Left ventricle myocardium superior (tissue), 1 donor: ENCODE data around the gene MRLN. TPM values are rescaled to one million over a fixed set of nuclear protein-coding genes. Genes with fewer than 3 reads are reported as not detected.

Source experiments
- ATAC-seq: fragments of 200-7000 bp; cut with Tn5 transposase; one replicate; pipeline ENCODE4 v1.9.1; 2020; ENCODE audit warnings: mild to moderate bottlenecking, moderate library complexity
- DNase-seq: peaks from one replicate; pipeline ENCODE4 v3.0.0-alpha.2; 2020
- intact Hi-C: fragments of 100-400 bp; cut with micrococcal nuclease; formaldehyde crosslinking; loops from one replicate; pipeline ENCODE4 v1.11.0; 2022
- total RNA-seq: library from RNA; stranded (reverse); fragmentation: NEBNext Ultra II Directional; extraction: Animal tissue kit (Norgen Biotek cat#: 25700); gene quantifications from one replicate; pipeline ENCODE4 v1.2.1, GENCODE V29; 2021
- donor health status: DM: no; HTN: yes; CAD: no; lungs with severe emphysema.

The MRLN gene
- total RNA-seq, 1 donor from 2014 or later, result not detected

DNA sequence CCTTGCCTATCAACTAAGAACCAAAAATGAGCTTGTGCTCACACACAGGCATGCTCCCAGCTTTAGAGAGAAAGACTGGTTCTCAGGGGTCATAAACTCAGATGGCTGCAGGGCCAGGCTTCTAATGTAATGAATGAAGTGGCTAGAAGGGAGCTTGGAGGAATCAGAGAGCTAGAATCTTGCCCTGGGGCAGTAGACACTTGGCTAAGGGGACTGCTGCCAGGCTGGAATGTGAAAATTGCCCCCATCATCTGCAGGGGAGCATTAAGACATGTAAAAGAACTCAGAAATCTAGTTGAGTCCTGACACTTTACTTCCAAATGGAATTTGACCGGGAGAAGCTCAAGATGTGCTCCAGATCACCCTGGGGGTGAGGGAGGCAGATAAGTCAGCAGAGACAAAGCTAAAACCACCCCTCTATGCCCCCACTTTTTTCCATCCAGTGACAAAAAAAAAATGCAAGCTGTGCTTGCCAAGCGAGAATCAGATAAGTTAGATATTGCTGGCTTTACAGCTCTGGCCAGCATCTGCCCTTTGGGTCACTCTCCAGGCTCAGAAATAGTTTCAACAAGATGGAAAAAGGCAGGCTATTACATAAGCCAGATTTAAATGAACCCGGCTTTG lies 41.3 kb downstream of the MRLN start:
- DNase-seq, result no peak
- no peak for ATAC-seq
- intact Hi-C loops, result no loop called here

DNA sequence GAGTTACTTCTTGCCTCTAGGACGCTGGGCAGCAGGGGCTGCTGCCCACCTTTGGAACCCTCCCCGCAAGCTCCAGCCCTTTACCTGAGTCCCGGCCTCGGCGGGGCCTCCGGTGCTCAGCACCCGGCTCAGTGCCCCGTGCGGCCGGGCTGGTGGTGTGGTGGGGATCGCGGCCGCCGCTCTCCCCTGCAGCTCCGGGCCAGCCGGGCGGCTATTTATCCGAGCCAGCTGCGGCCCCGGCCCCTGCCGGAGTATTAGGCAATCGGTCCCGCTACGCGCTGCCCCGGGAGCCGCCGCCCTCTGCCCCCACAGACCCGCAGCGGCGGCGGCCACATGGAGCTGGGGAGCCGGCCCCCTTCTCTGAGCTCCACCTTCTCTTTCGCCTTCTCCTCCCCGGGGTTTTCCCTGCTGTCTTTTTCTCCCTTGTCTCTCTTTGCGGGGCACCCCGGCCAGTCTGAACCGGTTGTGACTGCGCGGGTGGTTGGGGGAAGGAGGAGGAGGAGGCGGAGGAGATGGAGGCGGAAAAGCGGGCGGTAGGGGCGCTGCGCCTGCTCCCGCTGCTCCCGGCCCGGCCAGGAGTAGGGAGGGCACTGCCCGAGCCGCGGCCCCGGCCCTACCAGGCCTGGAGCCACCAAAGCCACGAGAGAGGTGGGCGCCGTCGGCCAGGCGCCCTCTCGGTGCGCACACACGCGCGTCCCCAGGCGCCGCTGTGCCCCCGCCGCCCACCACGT lies 43.7 kb downstream of the MRLN start, which contains the start of gene SLC16A9:
Gene SLC16A9, minus strand, starts transcription at position 456 of the 731 bp plus-strand sequence. CDS start 25,559 bp downstream, outside the sequence.
- intact Hi-C loops, result no loop called here
- DNase-seq (peak; percentile 72), ATAC-seq (peak; percentile 97)

DNA sequence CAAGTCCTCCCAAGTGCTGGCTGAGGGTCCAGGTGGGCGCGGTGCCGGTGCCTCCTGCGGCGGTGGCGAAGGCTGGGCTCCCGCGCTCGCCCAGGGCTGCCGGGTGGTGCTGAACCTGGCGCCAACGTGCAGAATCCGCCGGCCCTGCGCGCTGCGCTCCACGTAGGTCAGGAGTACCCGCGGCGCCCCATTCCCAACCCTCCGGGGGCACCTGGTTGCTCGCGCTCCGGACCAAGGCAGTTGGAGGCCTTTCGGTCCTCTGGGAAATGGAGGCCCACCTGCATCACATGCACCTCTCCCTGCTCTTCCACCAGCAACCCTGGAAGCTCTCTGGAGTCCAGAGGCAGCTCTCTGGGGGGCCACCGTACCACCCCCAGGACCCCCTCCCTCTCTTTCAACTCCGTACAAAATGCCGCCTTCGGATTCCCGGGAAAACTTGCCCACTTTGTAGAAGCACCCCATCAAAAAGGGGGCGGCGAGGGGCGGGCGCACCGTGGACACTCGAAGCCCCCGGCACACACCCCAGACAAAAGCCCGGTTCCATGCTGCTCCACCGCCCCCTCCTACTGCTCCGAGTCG lies 44.4 kb downstream of the MRLN start:
- intact Hi-C loops, result no loop called here
- ATAC-seq (peak; percentile 71), DNase-seq (peak; percentile 54)

DNA sequence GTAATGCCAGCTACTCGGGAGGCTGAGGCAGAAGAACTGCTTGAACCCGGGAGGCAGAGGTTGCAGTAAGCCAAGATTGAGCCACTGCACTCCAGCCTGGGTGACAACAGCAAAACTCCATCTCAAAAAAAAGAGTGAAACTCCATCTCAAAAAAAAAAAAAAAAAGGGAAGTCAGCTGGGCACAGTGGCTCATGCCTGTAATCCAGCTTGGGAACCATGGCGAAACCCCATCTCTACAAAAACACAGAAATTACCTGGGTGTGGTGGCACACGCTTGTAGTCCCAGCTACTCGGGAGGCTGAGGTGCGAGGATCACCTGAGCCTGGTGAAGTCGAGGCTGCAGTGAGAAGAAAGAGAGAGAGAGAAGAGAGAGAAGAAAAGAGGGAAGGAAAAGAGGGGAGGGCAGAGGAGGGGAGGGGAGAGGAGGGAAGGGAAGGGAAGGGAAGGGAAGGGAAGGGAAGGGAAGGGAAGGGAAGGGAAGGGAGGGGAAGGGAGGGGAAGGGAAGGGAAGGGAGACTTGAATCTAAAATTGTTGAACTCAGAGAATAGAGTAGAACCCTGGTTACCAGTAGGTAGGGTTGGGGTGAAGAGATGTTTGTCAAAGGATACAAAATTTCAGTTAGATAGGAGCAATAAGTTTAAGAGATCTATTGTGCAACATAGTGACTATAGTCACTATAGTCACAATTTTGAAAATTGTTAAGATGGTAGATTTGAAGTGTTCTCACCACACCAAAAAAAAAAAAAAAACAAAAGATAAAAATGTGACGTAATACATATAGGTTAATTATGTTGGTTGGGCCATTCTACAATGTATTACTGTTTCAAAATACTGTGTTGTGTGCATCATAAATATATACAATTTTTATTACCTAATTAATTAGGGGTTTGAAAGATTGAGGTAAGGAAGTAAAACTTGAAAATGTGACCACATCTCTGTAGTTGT lies 46.1 kb downstream of the MRLN start:
- intact Hi-C loops, result no loop called here
- DNase-seq, result no peak
- no peak for ATAC-seq

DNA sequence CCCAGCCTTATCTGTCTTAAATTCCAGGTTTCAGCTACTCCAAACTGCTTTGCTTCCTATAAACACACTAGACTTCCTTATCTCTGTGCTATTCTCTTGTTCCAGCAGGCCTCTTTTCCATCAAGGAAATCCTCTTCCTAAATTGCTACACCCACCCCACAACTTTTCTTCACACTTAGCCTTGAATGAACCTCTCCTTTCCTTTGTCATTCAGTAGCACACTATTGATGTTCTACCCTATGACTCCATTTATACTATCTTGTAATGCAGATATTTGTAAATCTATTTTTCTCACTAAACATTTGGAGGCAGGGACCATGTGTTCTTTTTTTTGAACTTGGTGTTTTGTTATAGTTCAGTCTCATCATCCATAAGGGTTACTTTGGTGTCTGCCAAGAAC lies 47.3 kb downstream of the MRLN start:
- ATAC-seq (no peak), DNase-seq (no peak)
- intact Hi-C loops, result no loop called here

DNA sequence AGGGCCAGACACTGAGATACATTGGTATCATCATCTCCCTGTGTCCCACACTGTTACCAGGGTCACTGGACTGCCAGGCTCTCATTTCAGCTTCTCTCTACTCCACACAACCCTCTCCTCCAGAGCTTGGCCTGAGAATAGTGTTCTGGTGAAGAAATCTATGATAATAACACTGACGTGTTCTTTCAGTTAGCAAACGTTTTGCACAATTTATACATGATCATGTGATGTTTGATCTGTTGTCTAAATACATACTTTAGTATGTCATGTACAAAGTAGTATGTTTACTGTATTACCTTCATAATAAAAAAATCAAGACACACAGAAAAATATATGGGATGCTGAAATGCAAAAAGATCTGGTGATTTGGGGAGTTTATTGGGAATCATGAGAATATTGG lies 48.6 kb downstream of the MRLN start:
- DNase-seq (no peak), ATAC-seq (no peak)
- intact Hi-C loops, result no loop called here

DNA sequence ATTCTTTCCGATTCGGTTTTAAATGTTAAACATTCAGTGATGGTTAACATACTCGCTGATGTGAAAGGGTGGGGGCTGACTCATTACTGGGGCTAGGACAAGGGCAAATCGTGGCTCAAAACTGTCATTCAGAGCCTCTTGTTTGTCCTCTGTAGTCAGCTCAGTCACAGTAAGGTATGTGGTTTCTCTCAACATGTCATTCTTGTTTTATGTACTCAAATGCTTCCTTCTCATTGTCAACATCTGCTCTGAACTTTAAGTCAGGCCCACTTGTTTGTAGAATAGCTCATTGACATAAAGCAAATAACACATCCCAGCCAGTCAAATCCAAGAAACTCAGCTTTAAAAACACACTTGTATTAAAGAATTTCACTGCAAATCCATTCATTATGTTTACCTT lies 50.9 kb downstream of the MRLN start:
- ATAC-seq, result no peak
- intact Hi-C loops, result no loop called here
- DNase-seq, result no peak

DNA sequence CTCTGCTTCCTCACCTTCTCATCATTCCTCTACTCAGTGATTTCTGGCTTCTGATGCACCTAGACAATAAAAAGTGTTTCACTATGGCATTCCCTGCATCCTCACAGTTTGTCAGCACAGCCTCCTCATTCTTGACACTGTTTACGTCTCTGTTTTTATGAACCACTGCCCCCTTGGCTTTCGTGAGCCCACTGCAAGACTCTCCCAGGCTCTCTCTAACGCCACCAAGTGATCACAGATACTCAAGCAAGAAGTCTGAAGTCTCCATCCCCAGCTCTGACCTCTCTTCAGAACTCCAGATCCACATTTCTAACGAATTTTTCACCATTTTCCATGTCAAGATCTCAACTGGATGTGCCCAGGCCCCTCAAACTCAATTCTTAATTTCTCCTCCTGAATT lies 52.5 kb downstream of the MRLN start:
- intact Hi-C loops, result no loop called here
- DNase-seq (no peak), ATAC-seq (no peak)

DNA sequence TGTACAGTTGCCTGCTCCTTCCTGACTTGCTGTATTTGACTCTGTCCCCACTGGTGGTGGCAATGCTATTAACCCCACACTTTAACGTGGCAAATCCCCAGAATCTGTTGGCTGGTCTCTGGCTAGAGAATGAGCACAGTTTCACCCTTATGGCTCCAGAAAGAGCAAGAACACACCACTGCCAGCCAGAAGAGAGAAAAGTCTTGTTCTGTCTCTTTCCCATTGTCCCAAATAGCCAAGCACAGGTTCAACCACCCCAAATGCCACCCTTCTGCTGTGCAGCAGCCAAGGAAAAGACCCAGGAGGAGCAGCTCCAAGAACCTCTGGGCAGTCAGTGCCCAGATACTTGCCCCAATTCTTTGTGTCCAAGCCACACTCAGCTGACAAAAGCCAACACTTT lies 54.9 kb downstream of the MRLN start:
- intact Hi-C loops, result no loop called here
- no peak for DNase-seq
- ATAC-seq, result no peak

DNA sequence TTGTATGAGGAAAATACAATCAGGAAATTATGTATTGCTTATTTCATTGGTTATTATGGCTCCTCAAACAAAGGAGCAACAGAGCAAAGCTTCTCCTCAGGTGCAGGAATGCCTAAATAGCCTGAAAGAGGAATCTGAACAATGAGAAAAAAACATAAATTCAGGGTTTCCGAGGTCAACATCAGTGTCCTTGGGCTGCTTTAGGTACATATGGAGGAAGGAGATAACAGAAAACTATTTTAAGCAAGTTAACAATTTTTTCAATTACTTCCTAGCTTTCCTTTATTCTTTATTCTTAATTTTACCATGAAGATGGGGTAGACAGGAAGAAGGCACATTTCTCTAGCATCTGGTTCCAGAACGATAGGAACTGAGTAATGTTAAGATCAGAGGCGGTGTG lies 57.6 kb downstream of the MRLN start:
- no peak for ATAC-seq
- intact Hi-C loops, result no loop called here
- DNase-seq, result no peak

DNA sequence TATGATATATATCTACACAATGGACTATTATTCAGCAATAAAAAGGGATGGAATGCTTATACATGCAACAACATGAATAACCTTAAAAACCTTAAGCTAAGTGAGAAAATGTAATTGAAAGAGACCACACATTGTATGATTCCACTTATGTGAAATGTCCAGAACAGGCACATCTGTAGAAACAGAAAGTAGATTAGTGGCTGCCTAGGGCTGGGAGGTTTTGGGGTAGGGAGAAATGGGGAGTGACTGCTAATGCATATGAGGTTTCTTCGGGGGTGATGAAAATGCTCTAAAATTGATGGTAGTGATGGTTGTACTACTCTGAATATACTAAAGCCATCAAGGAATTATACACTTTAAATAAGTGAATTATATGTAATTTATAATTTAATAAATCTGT lies 58.3 kb downstream of the MRLN start:
- intact Hi-C loops, result no loop called here
- ATAC-seq (no peak), DNase-seq (no peak)

DNA sequence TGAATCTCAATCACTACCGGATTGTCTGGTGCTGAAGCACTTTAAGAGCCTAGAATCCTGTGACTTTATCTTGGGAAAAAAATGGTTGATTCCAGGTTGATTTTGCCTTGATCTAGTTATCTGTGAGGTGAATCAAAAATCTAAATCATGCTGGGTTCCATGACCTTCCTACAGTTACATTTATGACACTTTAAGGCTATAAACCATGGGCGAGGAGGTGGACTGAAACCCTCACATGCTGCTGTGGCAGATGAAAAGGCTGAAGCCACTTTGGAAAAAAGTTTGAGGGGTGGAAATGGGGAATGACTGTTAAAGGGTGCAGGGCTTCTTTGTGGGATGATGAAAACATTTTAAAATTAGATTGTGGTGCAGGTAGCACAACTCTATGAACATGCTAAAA lies 61.1 kb downstream of the MRLN start:
- DNase-seq (no peak), ATAC-seq (no peak)
- intact Hi-C loops, result no loop called here

DNA sequence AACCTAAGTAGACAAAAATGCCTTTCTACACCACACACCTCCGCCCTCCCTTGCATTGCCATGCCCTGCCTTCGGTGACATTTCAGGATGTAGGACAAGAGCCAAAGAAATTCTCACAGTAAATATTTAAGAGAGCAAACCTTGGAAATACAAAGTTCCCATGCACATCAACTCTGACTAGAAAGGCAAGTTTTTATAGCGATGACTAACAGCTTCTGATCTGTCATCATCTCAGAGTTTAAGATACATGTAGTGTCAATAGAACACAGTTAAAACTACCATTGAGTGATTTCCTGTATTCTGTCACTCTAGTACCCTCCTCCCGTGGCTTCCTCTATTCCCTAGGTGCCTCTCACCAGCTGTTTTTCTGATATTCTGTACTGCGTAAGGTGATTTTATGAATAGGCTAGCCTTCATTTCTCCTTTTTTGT lies 64.3 kb downstream of the MRLN start:
- ATAC-seq, result no peak
- intact Hi-C loops, result no loop called here

DNA sequence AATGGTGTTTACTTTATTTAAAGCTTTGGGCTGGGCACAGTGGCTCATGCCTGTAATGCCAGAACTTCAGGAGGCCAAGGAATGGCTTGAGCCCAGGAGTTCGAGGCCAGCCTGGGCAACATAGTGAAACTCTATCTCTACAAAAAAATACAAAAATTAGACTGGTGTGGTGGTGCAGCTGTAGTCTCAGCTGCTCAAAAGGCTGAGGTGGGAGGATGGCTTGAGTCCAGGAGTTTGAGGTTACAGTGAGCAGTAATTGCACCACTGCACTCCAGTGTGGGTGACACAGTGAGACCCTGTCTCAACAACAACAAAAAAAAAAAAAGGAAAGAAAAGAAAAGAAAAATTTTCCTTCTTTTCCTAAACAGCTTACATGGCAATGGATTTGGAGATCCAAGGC lies 65.6 kb downstream of the MRLN start:
- no peak for DNase-seq
- no peak for ATAC-seq
- intact Hi-C loops, result loop anchor here (2.0 kb wide), 1 partner anchor 17 kb away; no protein-coding TSS in a partner anchor

More for the DNA sequence above, 64.3 kb downstream of the MRLN start:
- no peak for DNase-seq

Other genes starting within 250 kb of the MRLN start
- gene SLC16A9, start 43.6 kb downstream of the MRLN start, total RNA-seq, result 0.40 TPM
- 15.9 TPM for gene CCDC6, start 153.1 kb upstream of the MRLN start, total RNA-seq